ENCODE measurements around the gene SPOCD1.
A peak's percentile ranks its signal among the peaks of the same experiment; 100 is the strongest.

Gene SPOCD1

DNA sequence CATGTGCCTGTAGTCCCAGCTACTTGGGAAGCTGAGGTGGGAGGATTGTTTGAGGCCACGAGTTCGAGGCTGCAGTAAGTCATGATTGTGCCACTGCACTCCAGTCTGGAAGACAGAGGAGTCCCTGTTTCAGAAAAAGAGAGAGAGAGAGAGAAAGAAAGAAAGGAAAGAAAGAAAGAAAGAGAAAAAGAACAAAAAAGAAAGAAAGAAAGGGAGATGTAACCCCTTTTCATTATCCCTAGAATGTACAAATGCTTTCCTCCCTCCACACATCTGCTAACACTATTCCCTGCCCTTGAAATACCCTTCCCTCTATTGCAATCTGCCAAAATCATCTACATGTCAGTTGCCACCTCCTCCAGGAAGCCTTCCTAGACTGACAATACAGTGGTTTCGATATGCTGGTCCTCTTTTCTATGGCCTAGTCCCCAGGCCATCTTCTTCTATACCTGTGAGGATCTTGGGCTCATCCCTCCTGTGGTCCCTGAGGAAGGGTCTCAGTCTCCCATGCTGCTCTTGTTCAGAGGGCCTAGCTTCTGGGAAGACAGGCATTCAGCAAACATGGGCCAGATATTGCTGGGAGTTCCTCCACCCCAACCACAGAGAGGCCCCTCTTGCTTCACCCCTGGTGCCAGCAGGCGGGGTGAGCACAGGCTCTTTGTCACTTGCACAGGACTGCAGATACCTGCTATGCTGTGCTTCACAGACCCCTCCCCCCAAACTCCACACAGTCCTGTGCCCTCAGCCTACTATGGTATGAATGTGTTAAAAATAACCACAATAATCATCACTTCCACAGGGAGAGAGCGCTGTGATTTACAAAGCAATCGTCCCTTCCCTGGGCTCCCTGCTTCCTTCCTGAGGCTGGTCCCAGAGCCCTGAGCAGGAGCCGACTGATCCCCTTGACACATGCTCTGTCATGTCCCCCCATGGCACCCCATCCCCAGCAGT, 65.8 kb downstream of the SPOCD1 start:
- TF ChIP-seq, protein P1, sequence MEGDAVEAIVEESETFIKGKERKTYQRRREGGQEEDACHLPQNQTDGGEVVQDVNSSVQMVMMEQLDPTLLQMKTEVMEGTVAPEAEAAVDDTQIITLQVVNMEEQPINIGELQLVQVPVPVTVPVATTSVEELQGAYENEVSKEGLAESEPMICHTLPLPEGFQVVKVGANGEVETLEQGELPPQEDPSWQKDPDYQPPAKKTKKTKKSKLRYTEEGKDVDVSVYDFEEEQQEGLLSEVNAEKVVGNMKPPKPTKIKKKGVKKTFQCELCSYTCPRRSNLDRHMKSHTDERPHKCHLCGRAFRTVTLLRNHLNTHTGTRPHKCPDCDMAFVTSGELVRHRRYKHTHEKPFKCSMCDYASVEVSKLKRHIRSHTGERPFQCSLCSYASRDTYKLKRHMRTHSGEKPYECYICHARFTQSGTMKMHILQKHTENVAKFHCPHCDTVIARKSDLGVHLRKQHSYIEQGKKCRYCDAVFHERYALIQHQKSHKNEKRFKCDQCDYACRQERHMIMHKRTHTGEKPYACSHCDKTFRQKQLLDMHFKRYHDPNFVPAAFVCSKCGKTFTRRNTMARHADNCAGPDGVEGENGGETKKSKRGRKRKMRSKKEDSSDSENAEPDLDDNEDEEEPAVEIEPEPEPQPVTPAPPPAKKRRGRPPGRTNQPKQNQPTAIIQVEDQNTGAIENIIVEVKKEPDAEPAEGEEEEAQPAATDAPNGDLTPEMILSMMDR (IDR thresholded peaks at IDR 0.05; ENCODE audit: unreplicated experiment in 3 of 3): no peak
- Mint-ChIP-seq H3K36me3 (ENCODE audit: low read depth) (no peaks in the 10 kb centered on the region), H3K4me3 (no peak overlapping the region), H3K27me3 (ENCODE audit: low read depth) (peaks cover 9% of the 10 kb centered on the region), H3K27ac (peak overlapping the region in 2 of 3 experiments; percentile 26 to 42), H3K9me3 (no peaks in the 10 kb centered on the region), H3K4me1 (peaks cover 85% of the 10 kb centered on the region)

DNA sequence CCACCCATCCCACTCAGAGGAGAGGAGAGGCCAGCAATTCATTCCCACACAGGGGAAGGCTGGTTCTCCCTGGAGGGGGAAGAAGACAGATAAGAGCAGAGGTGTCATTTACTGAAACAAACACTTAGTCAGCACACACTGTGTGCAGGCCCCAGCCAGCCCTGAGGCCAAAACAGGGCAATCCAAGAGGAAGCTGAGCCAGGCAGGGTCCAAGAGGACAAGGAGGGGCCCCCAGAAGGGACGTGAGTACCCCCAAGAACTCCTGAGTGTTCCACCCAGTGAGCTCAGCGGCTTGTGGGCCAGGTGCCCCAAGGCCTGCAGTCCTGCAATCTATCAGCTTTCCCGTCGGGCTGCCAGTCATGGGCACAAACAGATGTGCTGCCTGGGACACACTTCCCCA, 67.5 kb downstream of the SPOCD1 start:
- H3K4me3 Mint-ChIP-seq: no peak overlapping the region

DNA sequence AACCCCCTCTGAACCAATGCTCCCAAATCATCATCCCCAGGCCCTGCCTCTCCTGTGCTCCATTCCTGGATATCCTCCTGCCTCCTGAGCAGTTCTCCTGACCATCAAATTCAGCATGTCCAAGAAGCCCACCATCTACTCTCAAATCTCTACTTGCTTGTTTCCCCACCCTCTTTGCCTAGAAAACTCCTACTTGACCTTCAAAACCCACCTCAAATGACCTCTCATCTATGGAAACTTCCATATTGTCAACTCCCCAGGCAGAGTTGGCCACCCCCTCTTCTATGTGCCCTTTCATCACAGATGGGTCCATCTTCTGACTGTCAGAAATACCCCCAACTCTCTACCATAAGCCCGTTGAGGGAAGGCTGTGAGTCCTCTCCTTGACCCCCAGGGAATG, 68.5 kb downstream of the SPOCD1 start:
- H3K27ac Mint-ChIP-seq: peak overlapping the region in 2 of 3 experiments; percentile 34 to 63
- H3K9me3 Mint-ChIP-seq: no peaks in the 10 kb centered on the region
- peaks cover 5% of the 10 kb centered on the region for H3K27me3 Mint-ChIP-seq (ENCODE audit: low read depth)
- no peaks in the 10 kb centered on the region for H3K36me3 Mint-ChIP-seq (ENCODE audit: low read depth)
- peaks cover 64% of the 10 kb centered on the region for H3K4me1 Mint-ChIP-seq
- H3K4me3 Mint-ChIP-seq: no peak overlapping the region
- TF ChIP-seq, protein P1 (IDR thresholded peaks at IDR 0.05; ENCODE audit: unreplicated experiment in 3 of 3): no peak

More for the DNA sequence above, 67.5 kb downstream of the SPOCD1 start:
- Mint-ChIP-seq H3K36me3 (ENCODE audit: low read depth) (no peaks in the 10 kb centered on the region), H3K4me1 (peaks cover 72% of the 10 kb centered on the region), H3K27ac (peak overlapping the region in 1 of 3 experiments; percentile 27), H3K9me3 (no peaks in the 10 kb centered on the region), H3K27me3 (ENCODE audit: low read depth) (peaks cover 9% of the 10 kb centered on the region)
- TF ChIP-seq, protein P1 (IDR thresholded peaks at IDR 0.05; ENCODE audit: unreplicated experiment in 3 of 3): no peak

GRCh38 chr1:31746687-31747086, 69.1 kb downstream of the SPOCD1 start:
- TF ChIP-seq, protein P1 (IDR thresholded peaks at IDR 0.05; ENCODE audit: unreplicated experiment in 3 of 3): no peak
- peaks cover 57% of the 10 kb centered on the region for H3K4me1 Mint-ChIP-seq
- H3K4me3 Mint-ChIP-seq: no peak overlapping the region
- no peaks in the 10 kb centered on the region for H3K9me3 Mint-ChIP-seq
- H3K27ac Mint-ChIP-seq: peak overlapping the region; percentile 25 to 63 (median 34)
- peaks cover 5% of the 10 kb centered on the region for H3K27me3 Mint-ChIP-seq (ENCODE audit: low read depth)
- no peaks in the 10 kb centered on the region for H3K36me3 Mint-ChIP-seq (ENCODE audit: low read depth)

GRCh38 chr1:31745946-31746670, 69.7 kb downstream of the SPOCD1 start:
- Mint-ChIP-seq H3K27me3 (ENCODE audit: low read depth) (peaks cover 5% of the 10 kb centered on the region), H3K4me3 (no peak overlapping the region), H3K36me3 (ENCODE audit: low read depth) (no peaks in the 10 kb centered on the region), H3K9me3 (no peaks in the 10 kb centered on the region), H3K4me1 (peaks cover 52% of the 10 kb centered on the region), H3K27ac (peak overlapping the region; percentile 25 to 63 (median 34))
- TF ChIP-seq, protein P1 (IDR thresholded peaks at IDR 0.05; ENCODE audit: unreplicated experiment in 3 of 3): no peak
